NCI-H1694 treated with DMSO at 0.1 percent for 48 hours (cell line): Measurements from ENCODE around the gene CACNA2D4.

Experiments used
- DNase-seq: peaks from one replicate; lab custom pipeline; 2025; lab: John Stamatoyannopoulos, UW

CACNA2D4 gene

GRCh38 chr12:1933342-1934051 lies 15.0 kb upstream of the CACNA2D4 start:
- DNase-seq: no peak

- DNase-seq: peak; percentile 72
These were observed 13.9 kb upstream of the CACNA2D4 start for GRCh38 chr12:1932264-1932777.

DNA sequence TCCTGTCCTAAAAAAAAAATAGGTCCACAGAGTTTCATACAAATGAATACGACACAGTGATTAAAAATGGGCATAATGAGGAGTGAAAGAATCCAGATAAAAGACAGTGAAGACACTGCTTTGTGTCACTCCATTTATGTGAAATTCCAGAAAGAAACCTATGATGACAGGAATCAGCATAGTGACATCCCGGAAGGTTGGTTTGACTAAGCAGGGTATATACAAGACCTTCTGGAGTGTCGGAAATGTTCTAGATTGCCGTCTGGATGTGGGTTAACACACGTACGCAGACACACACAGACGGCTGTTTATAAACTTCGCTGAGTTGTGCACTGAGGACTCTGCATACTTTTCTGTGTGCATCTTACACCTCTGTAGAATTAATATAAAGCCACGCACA lies 13.2 kb upstream of the CACNA2D4 start:
- no peak for DNase-seq

DNA sequence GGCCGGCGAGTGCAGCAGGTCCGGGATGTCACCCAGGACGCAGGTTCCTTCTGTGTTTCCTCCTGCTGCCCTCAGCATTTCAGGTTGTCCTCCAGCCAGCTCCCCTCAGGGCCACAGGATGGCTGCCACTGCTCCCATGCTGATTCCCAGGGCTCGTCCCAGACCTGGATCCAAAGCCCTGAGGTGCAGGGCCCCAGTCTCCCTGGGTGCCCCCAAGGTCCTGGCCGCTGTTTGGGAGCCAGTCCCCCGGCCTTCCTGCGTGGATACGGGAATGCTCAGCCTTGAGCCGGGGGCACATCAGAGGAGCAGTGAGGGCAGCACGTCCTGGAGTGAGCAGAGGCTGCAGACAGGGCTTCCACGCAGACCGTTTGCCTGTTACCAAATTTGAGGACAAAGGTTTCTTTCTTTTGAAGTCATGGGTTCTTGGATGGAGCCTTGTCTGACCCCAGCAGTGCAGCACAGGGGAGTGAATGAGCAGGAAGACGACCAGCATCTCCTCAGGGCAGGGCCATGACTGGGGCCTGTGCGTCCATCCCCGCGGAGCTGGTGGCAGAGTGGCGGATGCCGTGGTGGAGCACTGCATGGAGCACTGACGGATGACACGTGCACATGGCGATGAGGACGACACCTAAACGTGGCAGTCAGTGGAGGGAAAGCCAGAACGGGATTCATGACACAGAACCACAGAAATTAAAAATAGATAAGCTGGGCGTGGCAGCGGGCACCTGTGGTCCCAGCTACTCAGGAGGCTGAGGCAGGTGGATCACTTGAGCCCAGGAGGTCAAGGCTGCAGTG lies 12.5 kb upstream of the CACNA2D4 start:
- no peak for DNase-seq

DNA sequence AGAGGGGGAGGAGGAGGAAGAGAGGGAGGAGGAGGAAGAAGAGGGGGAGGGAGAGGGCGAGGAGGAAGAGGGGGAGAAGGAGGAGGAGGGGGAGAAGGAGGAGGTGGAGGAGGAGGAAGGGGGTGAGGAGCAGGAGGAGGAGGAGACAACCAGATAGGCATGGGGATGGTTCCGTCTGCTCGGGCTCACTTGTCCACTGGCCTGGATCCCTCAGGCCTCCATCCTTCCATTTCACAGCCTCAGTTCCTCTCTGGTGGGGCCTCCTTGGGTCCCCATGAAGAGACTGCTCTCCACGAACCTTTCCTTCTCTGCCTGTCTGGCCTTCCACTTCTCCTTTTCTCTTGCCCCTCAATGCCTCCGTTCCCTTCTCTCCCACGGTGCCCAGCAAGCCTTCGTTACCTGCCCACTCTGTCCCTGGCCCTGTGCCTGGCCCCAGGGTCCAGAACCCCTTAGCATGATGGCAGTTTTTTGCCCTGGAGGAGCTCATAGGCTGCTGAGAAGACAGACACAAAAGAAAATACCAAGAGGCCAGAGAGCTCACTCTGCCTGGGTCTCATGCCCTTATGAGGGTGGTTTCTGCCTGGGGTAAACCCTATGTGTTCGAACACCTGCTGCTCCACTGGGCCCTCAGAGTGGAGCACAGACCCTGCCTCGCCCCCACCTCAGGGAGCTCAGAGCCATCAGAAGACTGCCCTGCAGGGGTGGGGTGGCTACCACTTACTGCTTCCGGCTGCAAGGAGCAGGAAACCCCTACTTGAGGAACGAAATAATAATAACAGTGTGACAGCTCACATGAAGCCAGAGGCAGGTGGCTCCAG lies 11.7 kb upstream of the CACNA2D4 start:
- DNase-seq: no peak

- no peak for DNase-seq
These were observed 11.0 kb upstream of the CACNA2D4 start for GRCh38 chr12:1929241-1929984.

DNA sequence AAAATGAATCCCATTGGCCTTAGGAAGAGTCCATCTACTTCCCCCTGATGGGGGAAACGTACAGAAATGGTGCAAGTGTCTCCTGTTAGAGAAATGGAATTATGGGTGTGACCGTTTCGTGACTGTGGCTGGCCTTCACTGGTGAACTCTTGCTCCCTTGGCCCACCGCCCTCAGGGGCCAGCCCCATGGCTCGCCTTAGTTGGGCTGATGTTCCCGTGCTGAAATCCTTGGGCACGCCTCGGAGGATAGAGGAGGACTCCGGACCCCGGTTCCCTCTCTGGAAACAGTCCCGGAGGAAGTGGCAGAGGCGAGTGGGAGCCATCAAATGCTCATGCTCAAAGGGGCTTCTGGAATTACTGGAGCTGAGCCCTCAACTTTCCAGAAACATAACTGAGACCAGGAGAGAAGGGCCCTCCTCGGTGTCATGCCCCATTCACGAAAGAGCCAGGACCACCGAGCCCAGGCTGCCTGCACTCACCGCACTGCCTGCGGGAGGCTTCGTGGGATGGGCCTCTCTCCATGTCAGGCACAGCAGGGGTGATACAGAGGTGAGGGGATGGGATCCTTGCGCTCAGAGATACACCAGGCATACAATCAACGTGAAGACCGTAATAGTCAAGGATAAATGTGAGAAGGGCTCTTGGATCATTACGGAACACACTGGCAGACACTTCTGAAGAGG lies 10.1 kb upstream of the CACNA2D4 start:
- no peak for DNase-seq

- DNase-seq: no peak
These were observed 9.4 kb upstream of the CACNA2D4 start for GRCh38 chr12:1927751-1928351.

DNA sequence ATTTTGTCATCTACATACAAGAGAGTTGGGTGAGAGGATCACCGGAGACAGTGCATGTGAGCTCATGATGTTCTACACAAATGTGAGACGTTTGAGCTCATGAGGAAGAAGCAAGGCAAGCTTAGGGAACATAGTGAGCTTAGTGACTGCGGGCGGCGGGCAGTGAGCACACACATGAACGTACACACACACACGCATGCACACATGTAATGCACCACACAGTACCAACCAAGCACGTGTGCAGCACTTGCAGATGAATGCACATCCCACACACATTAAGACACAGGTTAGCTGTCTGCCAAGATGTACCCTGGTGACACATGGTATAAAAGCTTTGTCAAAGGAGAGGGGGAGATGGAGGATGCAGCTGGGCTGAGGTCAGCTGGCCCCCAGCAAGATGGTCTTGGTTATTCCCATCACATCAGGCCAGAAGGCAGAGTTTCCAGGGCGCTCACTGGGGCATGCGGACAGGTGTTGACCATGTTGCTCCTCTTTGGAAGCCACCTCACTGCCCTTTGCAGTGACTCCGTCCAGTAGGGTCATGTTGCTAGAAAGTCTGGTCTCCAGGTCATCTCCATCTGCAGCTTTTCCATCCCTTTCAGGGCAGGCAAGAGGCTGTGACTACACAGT lies 8.7 kb upstream of the CACNA2D4 start:
- DNase-seq: no peak

GRCh38 chr12:1926251-1926657 lies 7.8 kb upstream of the CACNA2D4 start:
- DNase-seq: no peak

DNA sequence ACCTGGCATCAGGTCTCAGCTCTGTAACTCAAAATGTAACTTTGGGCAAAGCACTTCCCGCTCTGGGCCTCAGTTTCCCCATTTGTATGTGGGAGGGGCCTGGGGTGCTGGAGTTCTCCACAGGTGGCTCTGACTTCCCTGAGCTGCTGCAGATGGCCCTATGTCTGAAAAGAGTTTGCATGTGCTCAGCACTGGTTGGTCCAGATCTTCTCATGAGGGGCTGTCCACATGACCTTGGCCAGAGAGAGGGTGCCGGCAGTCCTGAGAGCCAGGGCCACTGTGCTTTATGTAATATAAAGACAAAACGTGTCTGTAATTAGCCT lies 7.2 kb upstream of the CACNA2D4 start:
- DNase-seq: no peak

GRCh38 chr12:1924996-1925683 lies 6.7 kb upstream of the CACNA2D4 start:
- DNase-seq: no peak

GRCh38 chr12:1922985-1923384 lies 4.5 kb upstream of the CACNA2D4 start:
- DNase-seq: no peak

DNA sequence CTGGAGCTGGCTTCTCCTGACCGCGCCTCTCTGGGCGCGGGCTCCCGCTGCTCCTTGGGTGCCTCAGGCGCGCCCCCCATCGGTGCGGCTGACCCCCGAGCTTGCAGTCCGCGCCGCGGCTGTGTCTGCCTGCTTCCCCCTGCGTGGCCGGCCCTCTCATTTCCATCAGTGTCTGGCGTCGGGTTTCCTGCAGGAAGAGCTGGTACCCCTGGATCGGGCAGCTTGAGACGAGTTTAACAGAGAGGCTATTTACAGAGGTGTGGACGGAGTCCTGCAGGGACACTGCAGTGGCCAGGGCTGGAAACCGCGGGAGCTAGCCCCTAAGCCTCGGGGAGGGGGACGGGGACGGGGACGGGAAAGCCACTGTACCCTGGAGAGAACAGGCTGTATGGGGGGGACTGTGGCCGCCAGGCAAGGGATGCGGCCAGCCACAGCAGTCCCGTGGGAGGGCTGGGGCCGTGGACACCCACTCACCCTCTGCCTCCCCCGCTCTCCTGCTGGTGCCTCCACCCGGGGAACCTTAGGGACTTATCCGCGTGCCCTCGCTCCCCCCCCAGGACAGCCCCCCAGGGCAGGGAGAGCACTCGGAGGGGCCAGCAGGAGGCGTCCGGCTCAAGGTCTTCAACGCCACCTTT lies 3.7 kb upstream of the CACNA2D4 start:
- no peak for DNase-seq

DNA sequence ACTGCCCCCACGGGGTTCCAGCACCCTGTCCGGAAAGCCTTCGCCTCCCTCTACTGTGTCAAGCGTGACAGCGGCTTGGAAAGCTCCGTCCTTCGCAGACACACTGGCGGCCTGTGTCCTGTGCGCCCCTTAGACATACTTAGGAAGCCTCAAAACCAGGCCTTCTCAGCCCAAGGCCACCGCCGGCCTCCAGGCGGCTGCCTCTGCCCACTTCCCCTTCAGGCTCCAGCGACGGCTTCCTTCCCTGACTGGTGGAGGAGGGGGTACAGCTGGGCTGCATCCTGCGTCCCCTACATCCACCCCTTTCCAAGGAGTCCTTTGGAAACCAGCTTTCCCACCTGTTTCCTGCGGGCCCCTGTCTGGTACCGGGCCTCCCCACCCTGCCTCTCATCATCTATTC lies 2.5 kb upstream of the CACNA2D4 start:
- no peak for DNase-seq

DNA sequence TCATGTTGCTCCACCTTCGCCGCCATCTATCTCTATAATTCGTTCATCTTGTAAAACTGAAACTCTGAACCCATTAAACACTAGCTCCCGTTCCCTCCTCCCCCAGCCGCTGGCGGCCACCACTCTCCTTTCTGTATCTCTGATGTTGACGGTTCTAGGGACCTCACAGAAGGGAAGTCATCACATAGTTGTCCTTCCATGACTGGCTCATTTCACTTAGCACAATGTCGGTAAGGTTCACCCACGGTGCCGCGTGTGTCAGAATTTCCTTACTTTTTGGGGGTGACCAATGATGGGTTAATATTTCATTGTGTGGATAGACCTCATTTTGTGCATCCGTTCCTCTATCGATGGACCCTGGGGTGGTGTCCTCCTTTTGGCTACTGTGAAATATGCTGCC lies 2.0 kb upstream of the CACNA2D4 start:
- DNase-seq: no peak

- DNase-seq: no peak
These were observed 1.3 kb upstream of the CACNA2D4 start for GRCh38 chr12:1919763-1920162.

GRCh38 chr12:1919284-1919683 lies 832 bp upstream of the CACNA2D4 start:
- DNase-seq: no peak

DNA sequence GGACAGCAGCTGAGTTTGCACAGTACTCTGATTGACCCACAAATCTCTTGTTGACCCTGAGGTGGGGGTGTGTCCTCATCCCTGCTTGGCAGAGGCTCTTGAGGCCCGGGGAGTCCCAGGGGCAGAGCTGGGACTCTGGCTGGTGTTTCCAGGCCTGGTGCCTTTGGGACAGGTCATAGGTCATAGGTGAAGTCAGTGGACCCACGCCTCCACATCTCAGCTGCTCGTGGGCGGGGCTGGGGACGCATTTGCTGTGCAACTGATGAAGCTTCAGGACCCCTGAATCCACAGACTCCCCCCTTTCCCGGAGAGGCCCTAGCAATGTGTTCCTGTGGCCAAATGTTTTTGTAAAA lies 408 bp upstream of the CACNA2D4 start:
- DNase-seq: no peak
